ENCODE results near the gene RAB1A. TPM values are rescaled to one million over a fixed set of nuclear protein-coding genes. Genes with fewer than 3 reads are reported as not detected.

Gene RAB1A
- total and polyA plus RNA-seq, 2 donors from 2014 or later, result 166 to 194 TPM

GRCh38 chr2:65062843-65063825 lies 66.8 kb downstream of the RAB1A start:
- Histone ChIP-seq H3K27me3 (ENCODE audit: control insufficient read depth, insufficient read depth, low read length) (no peaks in the 10 kb centered on the region), H3K9me3 (ENCODE audit: control insufficient read depth in 2 of 3, insufficient read depth in 1 of 3, low read length in 3 of 3) (no peaks in the 10 kb centered on the region), H3K36me3 (ENCODE audit: control insufficient read depth in 2 of 3, insufficient read depth in 3 of 3, low read length in 3 of 3) (no peaks in the 10 kb centered on the region), H3K4me1 (ENCODE audit: control insufficient read depth in 2 of 3, insufficient read depth in 2 of 3, low read depth in 1 of 3, low read length in 3 of 3) (peaks cover 0 to 8% (median 5%) of the 10 kb centered on the region in 3 donors), H3K9ac (ENCODE audit: low read length in 3 of 3) (no peak overlapping the region), H3K4me3 (ENCODE audit: low read length in 3 of 3) (no peak overlapping the region), H3K27ac (ENCODE audit: low read depth in 2 of 2, low read length in 2 of 2) (no peak overlapping the region)
- FAIRE-seq (no peak), DNase-seq (peak in 4 of 5 donors; percentile 52 to 82 (median 70))
- intact Hi-C loops (cut with DNase I), result no loop called here
- TF ChIP-seq CTCF (IDR thresholded peaks at IDR 0.05; ENCODE audit: borderline replicate concordance, extremely low read depth, insufficient read depth), result no peak

GRCh38 chr2:65061910-65062339 lies 68.0 kb downstream of the RAB1A start:
- Histone ChIP-seq H3K9me3 (ENCODE audit: control insufficient read depth in 2 of 3, insufficient read depth in 1 of 3, low read length in 3 of 3) (no peaks in the 10 kb centered on the region), H3K36me3 (ENCODE audit: control insufficient read depth in 2 of 3, insufficient read depth in 3 of 3, low read length in 3 of 3) (no peaks in the 10 kb centered on the region), H3K4me3 (ENCODE audit: low read length in 3 of 3) (no peak overlapping the region), H3K4me1 (ENCODE audit: control insufficient read depth in 2 of 3, insufficient read depth in 2 of 3, low read depth in 1 of 3, low read length in 3 of 3) (peaks cover 5 to 14% (median 13%) of the 10 kb centered on the region in 3 donors), H3K9ac (ENCODE audit: low read length in 3 of 3) (peak overlapping the region in 1 of 3 donors; percentile 20), H3K27ac (ENCODE audit: low read depth in 2 of 2, low read length in 2 of 2) (no peak overlapping the region), H3K27me3 (ENCODE audit: control insufficient read depth, insufficient read depth, low read length) (no peaks in the 10 kb centered on the region)
- TF ChIP-seq CTCF (IDR thresholded peaks at IDR 0.05; ENCODE audit: borderline replicate concordance, extremely low read depth, insufficient read depth), result no peak
- FAIRE-seq (no peak), DNase-seq (no peak)
- intact Hi-C loops (cut with DNase I), result no loop called here

- TF ChIP-seq CTCF (IDR thresholded peaks at IDR 0.05; ENCODE audit: borderline replicate concordance, extremely low read depth, insufficient read depth), result no peak
- no peaks in the 10 kb centered on the region for H3K9me3 ChIP-seq (ENCODE audit: control insufficient read depth in 2 of 3, insufficient read depth in 1 of 3, low read length in 3 of 3)
- peaks cover 5 to 14% (median 13%) of the 10 kb centered on the region in 3 donors for H3K4me1 ChIP-seq (ENCODE audit: control insufficient read depth in 2 of 3, insufficient read depth in 2 of 3, low read depth in 1 of 3, low read length in 3 of 3)
- DNase-seq (no peak), FAIRE-seq (no peak)
- intact Hi-C loops (cut with DNase I), result no loop called here
- H3K9ac ChIP-seq (ENCODE audit: low read length in 3 of 3), result peak overlapping the region in 1 of 3 donors; percentile 20
- no peaks in the 10 kb centered on the region for H3K27me3 ChIP-seq (ENCODE audit: control insufficient read depth, insufficient read depth, low read length)
- H3K27ac ChIP-seq (ENCODE audit: low read depth in 2 of 2, low read length in 2 of 2), result no peak overlapping the region
- H3K36me3 ChIP-seq (ENCODE audit: control insufficient read depth in 2 of 3, insufficient read depth in 3 of 3, low read length in 3 of 3), result no peaks in the 10 kb centered on the region
- H3K4me3 ChIP-seq (ENCODE audit: low read length in 3 of 3), result no peak overlapping the region
Measured at GRCh38 chr2:65061146-65061909, 68.6 kb downstream of the RAB1A start.
